ENCODE results near the gene KCNJ14.
A peak's percentile ranks its signal among the peaks of the same experiment; 100 is the strongest.

KCNJ14 gene

DNA sequence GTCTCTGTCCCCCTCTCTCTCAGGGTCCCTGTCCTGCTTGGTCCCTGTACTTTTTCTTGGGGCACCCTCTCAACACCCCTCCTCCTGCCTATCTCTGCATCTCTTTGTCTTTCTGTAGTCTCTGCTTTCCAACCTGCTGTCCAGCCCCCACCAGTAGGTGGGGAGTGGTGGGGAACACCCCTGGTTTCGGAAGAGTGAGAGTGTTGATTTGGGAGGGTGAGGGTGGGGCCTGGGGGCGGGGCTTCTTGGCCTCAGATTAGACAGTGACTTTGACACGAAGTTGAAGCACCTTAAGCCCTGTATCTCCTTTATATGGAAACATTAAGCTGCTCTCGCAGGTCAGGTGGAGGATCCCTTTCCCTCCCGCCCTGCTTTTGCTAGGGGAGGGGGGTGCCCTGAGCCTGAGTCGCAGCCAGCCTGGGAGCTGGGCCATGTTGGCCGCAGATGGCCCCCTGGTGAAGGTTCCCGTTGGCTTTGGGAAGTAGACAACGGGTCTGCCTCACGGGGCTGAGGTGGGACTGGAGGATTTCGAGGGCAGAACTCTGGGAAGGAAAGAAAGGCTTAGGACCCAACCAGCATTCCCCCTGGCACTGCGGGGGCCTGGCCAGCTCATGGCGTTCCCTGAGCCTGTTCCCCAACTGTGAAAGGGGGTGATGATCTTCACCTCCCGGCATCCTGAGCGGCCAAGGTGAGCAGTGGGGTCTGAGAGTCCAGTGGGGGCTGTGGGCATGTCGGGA is at the start of gene KCNJ14:
Gene KCNJ14 (plus strand): TSS at position 404 of the 737 bp plus-strand sequence. CDS start 6,151 bp downstream, outside the sequence.
- DNase-seq (ENCODE audit: low read depth), result no peak

DNA sequence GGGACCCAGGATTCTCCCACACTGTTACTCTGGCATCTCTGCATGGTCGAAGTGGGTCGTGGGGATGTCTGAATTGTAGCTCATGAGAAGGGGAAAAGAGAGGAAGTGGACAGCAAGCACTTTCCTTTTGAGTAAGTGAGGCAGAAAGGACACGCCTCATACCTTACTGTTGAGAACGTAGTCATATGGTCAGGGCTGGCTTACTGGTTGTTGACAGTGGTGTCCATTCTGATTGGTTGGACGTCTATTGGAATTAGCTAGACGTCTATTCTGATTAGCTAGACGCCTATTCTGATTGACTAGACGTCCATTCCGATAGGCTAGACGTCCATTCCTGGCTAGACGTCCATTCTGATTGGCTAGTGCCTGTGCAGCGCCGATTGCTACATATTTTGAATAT is 49.5 kb upstream of the KCNJ14 start:
- no peak for DNase-seq (ENCODE audit: low read depth)

DNA sequence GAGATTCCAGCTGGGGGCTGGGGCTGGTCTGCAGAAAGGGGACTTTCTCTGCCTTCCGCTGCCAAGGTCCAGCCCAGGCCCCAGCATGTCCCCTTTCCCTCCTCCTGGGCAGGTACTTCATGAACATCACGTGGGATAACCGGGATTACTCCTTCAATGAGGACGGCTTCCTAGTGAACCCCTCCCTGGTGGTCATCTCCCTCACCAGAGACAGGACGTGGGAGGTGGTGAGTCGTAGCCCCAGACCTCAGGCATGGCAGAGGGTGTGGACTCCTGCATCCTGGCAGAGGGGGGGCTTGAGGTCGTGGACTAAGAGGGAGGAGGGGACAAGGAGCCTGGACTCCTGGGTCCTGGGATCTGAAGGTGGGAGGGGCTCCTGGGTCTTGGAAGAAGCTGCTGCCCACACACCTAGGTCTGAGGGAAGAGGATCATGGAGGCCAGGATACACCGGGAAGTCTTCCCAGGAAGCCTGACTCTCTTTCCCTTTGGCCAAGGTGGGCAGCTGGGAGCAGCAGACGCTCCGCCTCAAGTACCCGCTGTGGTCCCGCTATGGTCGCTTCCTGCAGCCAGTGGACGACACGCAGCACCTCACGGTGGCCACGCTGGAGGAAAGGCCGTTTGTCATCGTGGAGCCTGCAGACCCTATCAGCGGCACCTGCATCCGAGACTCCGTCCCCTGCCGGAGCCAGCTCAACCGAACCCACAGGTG is 41.3 kb upstream of the KCNJ14 start:
- DNase-seq (ENCODE audit: low read depth), result no peak

DNA sequence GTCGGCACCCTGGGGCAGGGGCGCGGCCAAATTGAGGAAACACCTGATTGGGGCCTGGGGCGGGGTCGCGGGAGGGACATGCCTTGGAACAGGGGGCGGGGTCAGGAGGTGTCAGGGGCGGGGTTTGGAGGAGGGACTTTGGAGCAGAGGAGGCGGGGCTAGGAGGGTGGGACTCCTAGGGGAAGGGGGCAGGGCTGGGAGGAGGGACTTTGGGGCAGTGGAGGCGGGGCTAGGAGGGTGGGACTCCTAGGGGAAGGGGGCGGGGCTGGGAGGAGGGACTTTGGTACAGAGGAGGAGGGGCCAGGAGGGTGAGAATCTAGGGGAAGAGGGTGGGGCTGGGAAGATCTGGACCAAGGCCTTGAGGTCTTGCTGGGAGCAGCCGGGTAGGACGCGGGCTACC is 40.0 kb upstream of the KCNJ14 start:
- peak; percentile 56 for DNase-seq (ENCODE audit: low read depth)

DNA sequence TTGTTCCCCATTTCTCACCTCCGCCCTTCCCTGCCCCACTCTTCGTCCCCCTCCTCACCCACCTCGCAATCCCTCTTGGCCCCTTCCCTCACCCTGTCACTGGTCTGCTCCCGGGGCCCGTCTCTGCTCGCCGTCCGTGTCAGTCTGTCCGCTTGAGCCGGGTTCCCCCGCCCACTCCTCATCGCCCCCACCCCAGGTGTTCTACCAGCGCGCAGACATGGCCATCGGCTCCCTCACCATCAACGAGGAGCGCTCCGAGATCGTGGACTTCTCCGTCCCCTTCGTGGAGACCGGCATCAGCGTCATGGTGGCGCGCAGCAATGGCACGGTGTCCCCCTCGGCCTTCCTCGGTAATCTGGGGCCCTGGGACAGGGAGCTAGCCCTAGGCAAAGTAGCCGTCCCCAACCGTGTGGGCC is 39.6 kb upstream of the KCNJ14 start:
- DNase-seq (ENCODE audit: low read depth), result no peak

DNA sequence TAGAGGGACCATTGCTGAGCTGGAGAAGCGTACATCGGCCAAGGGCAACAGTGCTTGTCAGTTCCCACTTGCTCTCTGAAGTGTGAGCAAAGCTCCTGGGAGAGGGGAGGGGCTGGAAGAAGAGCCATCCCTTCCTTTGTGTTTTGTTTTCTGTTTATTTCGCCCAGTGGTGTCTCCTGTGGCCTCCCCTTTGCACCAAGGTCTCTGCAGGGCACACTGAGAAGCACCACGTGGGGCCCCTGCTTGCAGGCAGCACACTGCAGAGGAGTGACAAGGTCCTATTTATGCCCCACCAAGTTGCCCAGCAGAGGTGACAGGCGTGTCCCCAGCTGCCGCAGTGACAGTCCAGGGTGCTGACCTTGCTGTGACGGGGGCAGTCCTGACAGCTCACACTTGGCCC is 38.0 kb upstream of the KCNJ14 start:
- no peak for DNase-seq (ENCODE audit: low read depth)

DNA sequence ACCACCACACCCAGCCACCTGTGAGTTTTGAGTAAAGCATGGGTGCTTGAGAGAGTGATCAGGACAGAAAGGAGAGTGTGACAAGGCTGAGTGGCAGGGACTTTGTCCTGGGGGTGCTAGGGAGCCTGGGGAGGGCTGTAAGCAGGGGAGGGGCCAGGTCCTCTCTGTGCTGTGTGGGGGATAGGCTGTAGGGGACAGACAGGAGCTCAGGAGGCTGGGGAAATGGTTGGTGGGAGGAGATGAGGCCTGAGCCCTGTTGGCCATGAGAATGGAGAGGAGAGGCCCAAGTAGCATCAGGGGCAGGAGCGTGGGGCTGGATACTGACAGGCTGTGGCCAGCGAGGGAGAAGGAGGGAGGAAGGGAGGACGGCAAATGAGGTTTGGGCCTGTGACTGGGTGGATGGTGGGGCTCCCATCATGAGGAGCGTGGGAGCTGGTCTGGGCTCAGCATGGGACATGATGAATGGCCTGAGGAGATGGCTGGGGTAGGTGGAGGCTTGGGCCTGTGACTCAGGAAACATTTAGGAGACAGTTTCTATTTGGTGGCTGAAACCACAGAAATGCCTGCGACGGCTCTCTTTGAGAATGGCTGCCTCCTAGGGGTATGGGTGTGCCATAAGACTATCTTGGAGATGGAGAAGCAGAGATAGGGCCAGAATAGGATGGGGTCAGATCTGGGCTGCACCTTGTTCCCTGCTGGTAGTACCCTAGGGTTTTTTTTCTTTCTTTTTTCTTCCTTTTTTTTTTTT is 36.9 kb upstream of the KCNJ14 start:
- no peak for DNase-seq (ENCODE audit: low read depth)

DNA sequence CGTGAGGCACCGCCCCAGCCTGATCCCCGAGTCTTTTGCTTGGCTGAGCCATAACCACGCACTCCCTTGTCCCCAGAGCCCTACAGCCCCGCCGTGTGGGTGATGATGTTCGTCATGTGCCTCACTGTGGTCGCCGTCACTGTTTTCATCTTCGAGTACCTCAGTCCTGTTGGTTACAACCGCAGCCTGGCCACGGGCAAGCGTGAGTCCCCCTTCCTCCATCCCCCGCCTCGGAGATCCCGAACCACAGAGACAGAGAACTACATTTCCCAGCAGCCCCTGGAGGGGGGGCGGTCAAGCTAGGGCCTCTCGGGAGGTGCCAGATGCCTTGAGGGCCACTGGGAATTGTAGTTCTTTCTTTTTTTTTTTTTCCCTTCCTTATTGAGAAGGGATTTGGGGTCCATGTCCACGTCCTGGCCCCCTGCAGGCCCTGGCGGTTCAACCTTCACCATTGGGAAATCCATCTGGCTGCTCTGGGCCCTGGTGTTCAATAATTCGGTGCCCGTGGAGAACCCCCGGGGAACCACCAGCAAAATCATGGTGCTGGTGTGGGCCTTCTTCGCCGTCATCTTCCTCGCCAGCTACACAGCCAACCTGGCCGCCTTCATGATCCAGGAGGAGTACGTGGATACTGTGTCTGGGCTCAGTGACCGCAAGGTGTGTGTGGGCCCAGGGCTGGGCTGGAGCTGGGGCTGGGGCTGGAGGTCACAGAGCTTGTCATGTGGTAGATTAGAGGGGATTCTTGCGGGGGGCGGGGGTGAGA is 36.0 kb upstream of the KCNJ14 start:
- DNase-seq (ENCODE audit: low read depth), result peak; percentile 35

DNA sequence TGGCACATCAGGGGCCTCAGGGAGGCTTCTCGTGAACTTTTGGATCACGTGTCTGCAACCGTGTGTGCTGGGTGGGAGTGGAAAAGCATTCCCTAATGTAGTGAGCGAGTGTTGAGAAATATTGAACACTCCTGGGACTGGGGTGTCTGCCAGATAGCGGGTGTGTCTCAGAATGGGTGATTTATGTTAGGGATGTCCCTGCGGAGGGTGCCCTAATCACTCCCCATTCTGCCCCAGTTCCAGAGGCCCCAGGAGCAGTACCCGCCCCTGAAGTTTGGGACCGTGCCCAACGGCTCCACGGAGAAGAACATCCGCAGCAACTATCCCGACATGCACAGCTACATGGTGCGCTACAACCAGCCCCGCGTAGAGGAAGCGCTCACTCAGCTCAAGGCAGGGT is 33.8 kb upstream of the KCNJ14 start:
- DNase-seq (ENCODE audit: low read depth), result no peak

DNA sequence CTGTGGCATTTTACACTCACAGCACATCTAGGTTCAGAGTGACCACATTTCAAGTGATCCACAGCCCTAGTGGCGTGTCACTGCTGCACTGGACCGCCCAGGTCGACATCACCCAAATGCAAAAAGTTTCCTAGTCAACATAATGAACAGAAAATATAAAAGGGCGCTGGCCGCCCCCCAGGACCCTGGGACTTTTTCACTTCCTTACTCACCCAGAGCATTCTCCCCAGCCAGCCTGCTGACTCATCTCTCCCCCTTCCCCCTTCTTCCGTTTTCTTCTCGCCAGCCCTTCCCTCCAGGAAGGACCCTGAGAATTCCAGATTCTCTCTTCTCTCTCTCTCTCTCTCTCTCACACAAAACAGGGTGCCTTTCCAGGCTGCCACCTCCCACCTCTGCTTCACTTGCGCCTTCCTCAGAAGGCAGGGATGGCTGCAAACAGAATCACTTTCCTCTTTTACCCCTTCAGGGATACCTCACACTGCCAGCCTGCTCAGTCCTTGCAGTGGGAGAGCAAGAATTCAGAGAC is 30.6 kb upstream of the KCNJ14 start:
- DNase-seq (ENCODE audit: low read depth), result no peak

DNA sequence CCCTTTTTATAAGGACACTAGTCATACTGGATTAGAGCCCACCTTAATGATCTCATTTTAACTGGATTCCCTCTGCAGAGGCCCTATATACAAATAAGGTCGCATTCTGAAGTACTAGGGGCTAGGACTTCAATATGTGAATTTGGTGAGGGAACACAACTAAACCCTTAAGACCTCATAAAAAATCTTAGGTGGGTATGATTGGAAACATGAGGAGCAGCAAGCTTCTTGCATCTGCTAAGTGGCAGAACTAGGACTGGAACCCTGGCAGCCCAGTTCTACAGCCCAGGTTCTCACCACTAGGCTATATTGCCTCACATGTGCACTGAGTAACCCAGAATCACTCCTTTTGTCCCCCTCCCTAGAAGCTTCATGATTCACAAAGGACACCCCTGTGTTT is 26.7 kb upstream of the KCNJ14 start:
- DNase-seq (ENCODE audit: low read depth), result no peak

DNA sequence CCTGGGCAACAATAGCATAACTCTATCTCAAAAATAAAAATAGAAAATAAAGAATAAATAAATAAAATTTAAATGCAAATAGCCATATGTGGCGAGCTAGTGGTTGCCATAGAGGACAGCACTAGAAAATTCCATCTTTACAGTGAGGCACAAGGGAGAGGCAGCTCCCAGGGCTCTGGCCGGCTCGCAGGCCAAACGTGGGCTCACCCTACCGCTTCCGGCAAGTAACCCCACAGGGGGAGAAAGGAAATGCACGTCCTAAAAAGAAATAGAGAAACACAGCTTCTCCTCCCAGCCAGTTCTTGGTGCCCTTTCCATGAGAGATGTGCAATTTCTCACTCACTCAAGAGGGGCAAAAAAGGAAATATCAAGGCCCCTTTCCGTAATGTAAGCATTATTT is 22.0 kb upstream of the KCNJ14 start:
- DNase-seq (ENCODE audit: low read depth), result no peak

DNA sequence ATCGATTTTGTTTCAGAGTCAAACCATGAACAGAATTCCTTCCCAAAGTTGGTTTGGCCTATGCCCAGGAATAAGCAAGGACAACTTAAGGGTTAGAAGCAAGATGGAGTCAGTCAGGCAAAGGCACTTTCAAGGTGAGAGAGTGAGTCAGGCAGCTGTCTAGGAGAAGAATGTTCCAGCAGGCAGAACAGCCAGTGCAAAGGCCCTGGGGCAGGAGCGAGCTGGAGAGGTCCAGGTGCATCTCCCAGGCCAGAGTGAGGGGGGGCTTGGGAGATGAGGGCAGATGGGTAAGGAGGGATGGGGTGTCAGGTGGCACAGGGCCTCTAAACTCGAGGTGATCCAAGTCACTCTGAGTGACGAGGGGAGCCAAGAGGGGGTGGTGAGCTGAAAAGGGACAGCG is 18.8 kb upstream of the KCNJ14 start:
- no peak for DNase-seq (ENCODE audit: low read depth)

DNA sequence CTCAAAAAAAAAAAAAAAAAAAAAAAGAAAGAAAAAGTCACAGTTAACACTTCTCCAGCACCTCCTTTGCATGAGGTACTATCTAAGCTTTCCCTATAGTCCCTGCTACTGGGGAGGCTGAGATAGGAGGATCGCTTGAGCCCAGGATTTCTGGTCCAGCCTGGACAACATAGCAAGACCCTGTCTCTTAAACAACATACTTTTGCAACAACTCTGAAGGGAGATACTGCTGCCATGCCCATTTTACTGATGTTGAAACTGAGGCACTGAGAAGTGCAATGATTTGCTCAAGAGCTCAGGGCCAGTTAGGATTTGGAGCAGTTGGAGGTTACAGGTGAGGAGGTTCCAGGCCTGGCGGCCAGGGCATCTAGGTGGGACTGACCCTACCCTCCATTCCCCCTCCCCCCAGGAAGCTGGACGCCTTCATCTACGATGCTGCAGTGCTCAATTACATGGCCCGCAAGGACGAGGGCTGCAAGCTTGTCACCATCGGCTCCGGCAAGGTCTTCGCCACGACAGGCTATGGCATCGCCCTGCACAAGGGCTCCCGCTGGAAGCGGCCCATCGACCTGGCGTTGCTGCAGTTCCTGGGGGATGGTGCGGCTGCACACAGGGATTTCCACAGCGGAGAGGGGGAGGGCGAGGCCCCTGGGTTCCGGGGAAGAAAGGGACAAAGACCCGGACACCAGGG is 13.9 kb upstream of the KCNJ14 start:
- DNase-seq (ENCODE audit: low read depth), result no peak

DNA sequence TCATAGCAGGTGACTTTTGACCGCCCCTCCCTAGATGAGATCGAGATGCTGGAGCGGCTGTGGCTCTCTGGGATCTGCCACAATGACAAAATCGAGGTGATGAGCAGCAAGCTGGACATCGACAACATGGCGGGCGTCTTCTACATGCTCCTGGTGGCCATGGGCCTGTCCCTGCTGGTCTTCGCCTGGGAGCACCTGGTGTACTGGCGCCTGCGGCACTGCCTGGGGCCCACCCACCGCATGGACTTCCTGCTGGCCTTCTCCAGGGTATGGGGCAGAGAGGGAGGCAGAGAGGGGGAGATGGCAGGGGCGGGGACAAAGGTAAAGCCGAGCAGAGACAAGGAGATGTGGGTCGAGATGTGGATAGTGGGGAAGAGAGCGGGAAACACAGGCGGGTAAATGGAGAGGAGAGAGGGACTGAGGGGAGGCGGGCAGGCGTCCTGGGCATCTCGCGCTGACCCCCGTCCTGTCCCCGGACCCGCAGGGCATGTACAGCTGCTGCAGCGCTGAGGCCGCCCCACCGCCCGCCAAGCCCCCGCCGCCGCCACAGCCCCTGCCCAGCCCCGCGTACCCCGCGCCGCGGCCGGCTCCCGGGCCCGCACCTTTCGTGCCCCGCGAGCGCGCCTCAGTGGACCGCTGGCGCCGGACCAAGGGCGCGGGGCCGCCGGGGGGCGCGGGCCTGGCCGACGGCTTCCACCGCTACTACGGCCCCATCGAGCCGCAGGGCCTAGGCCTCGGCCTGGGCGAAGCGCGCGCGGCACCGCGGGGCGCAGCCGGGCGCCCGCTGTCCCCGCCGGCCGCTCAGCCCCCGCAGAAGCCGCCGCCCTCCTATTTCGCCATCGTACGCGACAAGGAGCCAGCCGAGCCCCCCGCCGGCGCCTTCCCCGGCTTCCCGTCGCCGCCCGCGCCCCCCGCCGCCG is 13.0 kb upstream of the KCNJ14 start:
- no peak for DNase-seq (ENCODE audit: low read depth)

DNA sequence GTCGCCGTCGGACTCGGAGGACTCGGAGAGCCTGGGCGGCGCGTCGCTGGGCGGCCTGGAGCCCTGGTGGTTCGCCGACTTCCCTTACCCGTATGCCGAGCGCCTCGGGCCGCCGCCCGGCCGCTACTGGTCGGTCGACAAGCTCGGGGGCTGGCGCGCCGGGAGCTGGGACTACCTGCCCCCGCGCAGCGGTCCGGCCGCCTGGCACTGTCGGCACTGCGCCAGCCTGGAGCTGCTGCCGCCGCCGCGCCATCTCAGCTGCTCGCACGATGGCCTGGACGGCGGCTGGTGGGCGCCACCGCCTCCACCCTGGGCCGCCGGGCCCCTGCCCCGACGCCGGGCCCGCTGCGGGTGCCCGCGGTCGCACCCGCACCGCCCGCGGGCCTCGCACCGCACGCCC is 12.1 kb upstream of the KCNJ14 start:
- DNase-seq (ENCODE audit: low read depth), result no peak

DNA sequence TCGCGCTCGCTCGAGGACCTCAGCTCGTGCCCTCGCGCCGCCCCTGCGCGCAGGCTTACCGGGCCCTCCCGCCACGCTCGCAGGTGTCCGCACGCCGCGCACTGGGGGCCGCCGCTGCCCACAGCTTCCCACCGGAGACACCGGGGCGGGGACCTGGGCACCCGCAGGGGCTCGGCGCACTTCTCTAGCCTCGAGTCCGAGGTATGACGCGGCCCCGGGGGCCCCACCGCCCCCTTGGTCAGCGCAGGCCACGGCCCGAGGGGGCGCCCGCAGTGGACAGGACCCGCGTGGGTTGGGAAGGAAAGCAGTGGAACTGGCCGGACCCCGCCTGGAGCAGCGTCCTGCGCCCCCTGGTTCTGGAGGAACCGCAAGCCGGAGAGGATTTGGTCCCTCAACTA is 11.6 kb upstream of the KCNJ14 start:
- no peak for DNase-seq (ENCODE audit: low read depth)

DNA sequence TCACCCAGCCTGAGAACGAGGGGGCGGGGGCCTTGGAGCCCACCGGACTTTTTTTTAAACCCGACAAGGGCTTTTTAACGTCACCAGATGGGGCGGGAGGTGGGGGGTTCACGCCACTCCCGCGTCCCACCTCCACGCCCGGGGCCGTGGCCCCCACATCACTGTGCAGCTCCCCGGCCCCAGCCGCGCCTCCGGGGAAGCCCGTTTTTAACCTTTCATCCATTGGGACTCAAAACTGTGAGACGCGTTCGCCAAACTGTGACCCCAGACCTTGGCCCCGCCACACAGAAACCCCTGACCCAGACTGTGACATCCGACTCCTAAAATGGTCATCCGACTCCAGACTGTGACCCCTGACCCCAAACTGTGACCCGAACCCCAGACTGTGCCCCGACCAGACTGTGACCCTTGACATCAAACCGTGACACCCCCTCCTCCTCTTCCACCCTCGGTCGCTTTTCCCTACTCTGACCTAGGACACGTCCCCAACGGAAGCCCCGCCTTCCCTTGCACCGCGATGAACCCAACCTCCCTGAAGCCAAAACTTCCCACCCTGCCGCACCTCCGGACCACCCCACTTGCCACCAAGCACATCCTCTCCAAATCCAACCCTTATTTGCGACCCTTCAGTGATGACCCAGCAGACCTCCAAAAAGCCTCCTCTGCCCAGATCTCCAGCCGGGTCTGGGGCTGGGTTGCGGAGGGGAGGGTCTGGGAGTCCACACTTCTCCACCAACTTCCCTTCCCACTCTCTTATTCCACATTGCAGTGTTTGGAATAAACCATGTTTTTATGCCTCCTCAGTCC is 11.0 kb upstream of the KCNJ14 start:
- DNase-seq (ENCODE audit: low read depth), result no peak

DNA sequence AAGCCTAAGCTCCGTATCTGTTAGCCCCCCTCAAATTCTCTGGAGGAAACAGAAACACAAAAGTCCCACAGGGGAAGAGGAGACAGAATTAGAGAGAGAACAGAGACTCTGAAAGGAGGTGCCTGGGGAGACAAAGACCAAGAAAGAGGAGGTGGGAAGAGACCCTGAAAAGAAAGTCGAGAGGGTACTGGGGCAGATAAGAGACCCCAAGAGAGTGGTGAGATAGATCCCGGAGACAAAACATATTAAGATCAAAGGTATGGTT is 10.5 kb upstream of the KCNJ14 start:
- DNase-seq (ENCODE audit: low read depth), result no peak

DNA sequence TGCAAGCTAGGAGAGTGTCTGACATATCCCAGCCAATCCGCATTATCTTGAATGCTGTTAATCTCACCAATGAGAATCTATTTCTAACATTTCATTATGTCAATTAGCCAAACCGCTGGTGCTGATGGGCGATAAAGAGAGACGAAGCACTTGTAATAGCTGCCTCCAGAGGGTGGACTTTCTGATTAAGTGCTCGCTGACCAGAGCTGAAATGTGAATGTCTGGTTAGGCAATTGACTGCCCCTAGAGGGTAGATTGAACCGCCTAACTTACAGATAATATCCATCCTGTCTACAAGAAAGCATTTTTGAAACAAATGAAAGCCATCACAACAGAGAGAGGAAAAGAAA is 10.1 kb upstream of the KCNJ14 start:
- DNase-seq (ENCODE audit: low read depth), result no peak

All from stimulated activated CD8-positive, alpha-beta memory T cell treated with anti-CD3 and anti-CD28 coated beads, Interleukin-7, amount 100 ng/mL, for 24 hours (primary cell).